ENCODE measurements around the gene ZGLP1.

GRCh38 chr19:10327793-10328192 is 18.2 kb upstream of the ZGLP1 start:
- TF ChIP-seq CTCF (IDR thresholded peaks at IDR 0.05 in 4 of 5, conservative IDR thresholded peaks at IDR 0.05 in 1 of 5) (no peak), POLR2A (IDR thresholded peaks at IDR 0.05) (no peak)
